T-helper 2 cell (primary cell): ENCODE measurements around the gene GUCY2C.
A peak's percentile ranks its signal among the peaks of the same experiment; 100 is the strongest.

ENCODE experiments used
- DNase-seq, 5 experiments: peaks; one replicate each; pipeline versions ENCODE4 v3.0.0 to v3.0.0-alpha.2; 2012 to 2022

The GUCY2C gene

GRCh38 chr12:14681625-14682024, 14.8 kb downstream of the GUCY2C start:
- peak in 1 of 5 experiments; percentile 7 for DNase-seq

- DNase-seq, result no peak
Measured at GRCh38 chr12:14681190-14681589, 15.2 kb downstream of the GUCY2C start.

GRCh38 chr12:14678547-14679150, 17.8 kb downstream of the GUCY2C start:
- no peak for DNase-seq

- DNase-seq, result no peak
Measured at GRCh38 chr12:14668591-14668990, 27.8 kb downstream of the GUCY2C start.

DNA sequence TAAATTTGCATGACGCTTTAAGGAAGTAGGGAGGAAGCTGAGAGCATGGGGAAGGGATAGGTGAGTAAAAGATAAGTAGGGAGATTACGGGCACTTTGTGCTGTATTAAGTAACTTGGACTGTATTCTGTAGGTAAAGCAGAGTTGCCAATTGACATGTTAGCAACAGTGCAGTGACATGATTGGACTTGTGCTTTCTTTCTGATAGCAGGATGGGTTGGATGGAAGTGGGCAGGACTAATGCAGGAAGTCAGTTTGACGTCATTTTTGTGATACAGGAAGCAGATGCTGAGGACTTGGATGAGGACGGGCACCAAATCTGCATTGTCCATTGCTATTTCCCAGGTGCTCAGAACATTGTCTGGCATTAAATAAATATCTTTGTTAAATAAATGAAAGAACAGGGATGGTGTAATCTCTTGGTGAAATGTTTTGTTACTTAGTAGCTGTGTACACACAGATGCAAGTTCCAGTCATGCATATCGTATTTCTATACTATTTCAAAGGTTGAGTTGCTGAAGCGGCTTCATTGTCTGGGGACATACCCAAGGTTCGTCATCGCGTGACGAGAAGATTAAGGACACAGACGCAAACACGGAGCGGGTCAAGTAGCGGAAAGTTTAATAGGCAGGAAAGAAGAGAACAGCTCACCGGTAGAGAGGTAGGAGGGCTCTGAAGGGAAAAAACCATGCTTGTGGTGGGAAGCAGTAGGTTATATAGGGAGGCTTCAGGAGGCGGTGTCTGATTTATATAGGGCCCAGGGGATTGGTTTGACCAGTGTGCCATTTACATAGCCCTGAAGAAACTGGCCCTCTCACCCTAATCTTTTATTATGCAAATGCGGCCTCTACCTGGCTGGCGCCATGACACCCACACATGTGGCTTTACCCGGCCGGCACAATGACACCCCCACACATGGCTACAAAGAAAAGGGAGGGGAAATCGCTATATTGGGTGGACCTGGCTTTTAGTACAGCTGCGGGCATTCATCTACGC, 30.7 kb downstream of the GUCY2C start:
- DNase-seq, result peak in 1 of 5 experiments; percentile 46

- DNase-seq, result peak in 2 of 5 experiments; percentile 26 to 65
Measured at GRCh38 chr12:14664434-14665023, 31.9 kb downstream of the GUCY2C start.

- DNase-seq, result no peak
Measured at GRCh38 chr12:14663002-14663401, 33.4 kb downstream of the GUCY2C start.

DNA sequence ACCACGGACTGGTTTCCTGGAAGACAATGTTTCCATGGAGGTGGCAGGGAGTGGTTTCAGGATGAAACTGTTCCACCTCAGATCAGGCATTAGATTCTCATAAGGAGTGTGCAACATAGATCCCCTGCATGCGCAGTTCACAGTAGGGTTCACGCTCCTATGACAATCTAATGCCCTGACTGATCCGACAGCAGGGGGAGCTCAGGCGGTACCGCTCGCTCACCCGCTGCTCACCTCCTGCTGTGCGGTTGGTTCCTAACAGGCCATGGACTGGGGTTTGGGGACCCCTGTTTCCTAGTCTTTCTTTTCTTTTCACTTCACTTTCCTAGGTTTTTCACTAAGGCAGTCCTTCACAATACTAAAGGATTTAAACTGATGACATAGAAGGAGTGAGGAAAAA, 39.6 kb downstream of the GUCY2C start:
- no peak for DNase-seq

DNA sequence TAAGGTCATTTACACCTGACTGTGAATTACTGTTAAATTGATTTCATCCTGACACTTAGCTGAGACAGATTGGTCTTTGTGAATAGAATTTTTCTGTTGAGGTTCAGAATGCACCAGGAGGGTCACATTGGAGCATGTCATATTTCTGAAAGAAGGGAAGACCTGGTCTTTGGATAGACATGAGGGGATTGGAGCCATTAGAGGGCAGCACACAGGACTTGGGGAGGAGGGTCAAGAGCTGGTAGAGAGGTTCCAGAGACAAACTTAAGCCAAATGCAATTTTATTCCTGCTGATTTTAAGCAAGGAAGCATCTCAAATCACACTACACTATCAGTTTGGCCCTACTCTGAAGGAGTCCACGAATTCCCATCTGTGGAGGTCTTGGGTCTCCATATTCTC, 41.1 kb downstream of the GUCY2C start:
- no peak for DNase-seq

- DNase-seq, result peak in 1 of 5 experiments; percentile 6
Measured at GRCh38 chr12:14654842-14655241, 41.6 kb downstream of the GUCY2C start.

DNA sequence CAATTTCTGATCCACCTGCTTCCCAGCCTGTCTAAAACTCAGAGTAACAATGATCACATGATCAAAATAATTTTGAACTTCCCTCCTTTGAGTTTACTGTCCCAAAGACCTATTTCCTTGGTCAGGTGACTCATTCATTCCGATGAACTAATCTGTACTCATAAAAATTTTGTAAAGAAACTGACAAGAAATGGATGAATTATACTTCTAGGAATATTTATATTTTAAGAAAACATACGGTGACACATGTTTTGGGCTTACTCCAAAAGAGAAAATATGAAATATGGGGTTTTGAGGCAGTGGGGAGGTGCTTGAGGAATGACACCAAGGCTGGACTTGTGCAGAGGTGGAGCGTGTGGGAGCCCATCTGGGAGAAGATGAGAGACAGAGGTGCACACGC, 42.0 kb downstream of the GUCY2C start:
- no peak for DNase-seq

DNA sequence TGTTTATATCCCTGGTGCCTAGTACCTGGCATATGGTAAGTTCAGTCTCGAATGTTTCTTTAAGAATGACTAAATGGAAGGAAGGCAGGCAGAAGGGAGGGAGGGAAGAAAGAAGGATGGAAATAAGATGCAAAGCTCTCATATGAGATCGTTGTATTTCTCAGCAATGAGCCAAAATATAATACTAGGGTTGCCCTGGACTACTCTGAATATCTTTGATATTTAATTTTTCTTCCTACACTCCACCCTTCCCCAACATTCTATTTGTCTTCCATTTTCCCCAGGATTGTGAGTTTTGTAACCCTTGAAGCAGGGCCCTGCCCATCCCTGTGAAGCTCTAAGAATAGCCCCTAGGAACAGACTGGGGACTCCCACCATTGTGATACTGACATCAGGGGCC, 43.9 kb downstream of the GUCY2C start:
- no peak for DNase-seq

- no peak for DNase-seq
Measured at GRCh38 chr12:14651371-14651770, 45.0 kb downstream of the GUCY2C start.

DNA sequence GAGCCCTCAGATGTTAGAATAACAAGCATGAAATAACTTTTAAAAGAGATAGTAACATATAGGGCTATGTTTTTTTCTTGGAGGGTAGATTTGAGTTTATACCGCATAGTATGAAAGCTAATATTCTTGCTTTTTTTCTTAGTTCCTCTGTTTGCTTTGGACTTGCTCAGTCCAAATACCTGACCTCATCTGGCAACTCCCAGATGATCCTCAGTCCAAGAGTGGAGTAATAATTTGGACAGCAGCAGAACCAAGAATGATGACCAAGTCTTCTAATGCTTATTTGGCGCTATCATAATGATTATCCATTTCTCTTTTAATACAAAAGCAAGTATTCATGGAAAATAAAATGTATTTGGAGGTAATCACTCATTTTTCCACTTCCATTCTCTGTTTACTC, 45.6 kb downstream of the GUCY2C start:
- no peak for DNase-seq

GRCh38 chr12:14647028-14647750, 49.2 kb downstream of the GUCY2C start:
- no peak for DNase-seq

GRCh38 chr12:14643251-14643650, 53.1 kb downstream of the GUCY2C start:
- DNase-seq, result peak in 2 of 5 experiments; percentile 36 to 87

DNA sequence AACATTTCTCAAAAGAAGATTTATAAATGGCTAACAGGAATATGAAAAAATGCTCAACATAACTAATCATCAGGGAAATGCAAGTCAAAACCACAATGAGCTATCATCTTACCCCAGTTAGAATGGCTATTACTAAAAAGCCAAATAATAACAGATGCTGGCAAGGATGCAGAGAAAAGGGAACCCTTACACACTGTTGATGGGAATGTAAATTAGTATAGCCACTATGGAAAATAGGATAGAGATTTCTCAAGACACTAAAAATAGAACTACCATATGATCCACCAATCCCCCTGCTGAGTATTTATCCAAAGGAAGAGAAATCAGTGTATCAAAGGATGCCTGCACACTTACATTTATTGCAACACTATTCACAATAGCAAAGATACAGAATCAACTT, 58.3 kb downstream of the GUCY2C start:
- DNase-seq, result no peak

DNA sequence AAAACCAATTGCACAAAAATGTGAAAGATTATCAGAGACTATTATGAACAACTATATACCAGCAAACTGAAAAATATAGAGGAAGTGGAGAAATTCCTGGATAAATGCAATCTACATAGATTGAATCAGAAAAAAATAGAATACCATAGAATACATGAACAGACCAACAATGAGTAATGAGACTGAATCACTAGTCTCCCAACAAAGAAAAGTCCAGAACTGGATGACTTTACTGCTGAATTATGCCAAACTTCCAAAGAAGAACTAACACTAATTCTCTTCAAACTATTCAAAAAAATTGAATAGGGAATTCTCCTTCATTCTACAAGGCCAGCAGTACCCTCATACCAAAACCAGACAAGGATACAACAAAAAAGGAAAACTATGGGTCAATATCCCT, 60.6 kb downstream of the GUCY2C start:
- no peak for DNase-seq

- DNase-seq, result no peak
Measured at GRCh38 chr12:14630793-14631192, 65.6 kb downstream of the GUCY2C start.

GRCh38 chr12:14629832-14630710, 66.3 kb downstream of the GUCY2C start:
- peak in 4 of 5 experiments; percentile 30 to 65 (median 36) for DNase-seq

DNA sequence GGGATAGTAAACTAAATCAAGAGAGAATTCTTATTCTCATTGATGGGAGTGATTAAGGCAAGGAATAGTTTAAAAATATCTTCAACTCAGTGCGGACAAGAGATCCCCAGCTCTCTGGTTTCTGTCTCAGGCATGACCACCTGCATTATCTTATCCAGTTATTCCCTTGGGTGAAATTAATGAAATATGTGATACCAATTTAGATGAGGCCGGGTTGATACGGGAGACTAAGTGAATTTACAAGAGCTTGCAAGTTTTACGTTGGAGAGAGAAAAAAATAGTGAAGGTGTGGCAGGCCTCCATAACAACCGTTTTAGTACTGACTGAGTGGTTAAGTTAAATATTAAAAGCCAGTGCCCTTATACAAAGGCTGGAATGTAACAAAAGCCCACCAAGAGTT, 67.6 kb downstream of the GUCY2C start:
- no peak for DNase-seq

- DNase-seq, result no peak
Measured at GRCh38 chr12:14621826-14622225, 74.6 kb downstream of the GUCY2C start.
